Measurements from ENCODE around the gene PTPRM. TPM values are rescaled to one million over a fixed set of nuclear protein-coding genes. Genes with fewer than 3 reads are reported as not detected.

The PTPRM gene
- total RNA-seq, 1 experiment from 2014 or later: 11.1 TPM

- no peak for TF ChIP-seq HMGXB4 (CRISPR knock-in tag; IDR thresholded peaks at IDR 0.05)
Observed at GRCh38 chr18:7743256-7743655, 176.1 kb downstream of the PTPRM start (continued).

GRCh38 chr18:7746106-7746505, 179.0 kb downstream of the PTPRM start:
- no peak for DNase-seq (ENCODE audit: low spot score)
- peaks cover 21% of the 10 kb centered on the region for H3K9me3 Mint-ChIP-seq
- TF ChIP-seq ZNF317 (CRISPR knock-in tag; IDR thresholded peaks at IDR 0.05; ENCODE audit: borderline replicate concordance, low read depth) (peak; percentile 93), USF1 (CRISPR knock-in tag; IDR thresholded peaks at IDR 0.05) (no peak)
- H3K27me3 Mint-ChIP-seq (ENCODE audit: low read depth): no peaks in the 10 kb centered on the region
- no peak for ATAC-seq
- ChIA-PET POLR2A (no interaction called here), CTCF (no interaction called here)
- peaks cover 23% of the 10 kb centered on the region for H3K36me3 Mint-ChIP-seq
- H3K4me1 Mint-ChIP-seq: peaks cover 49% of the 10 kb centered on the region
- H3K27ac Mint-ChIP-seq: no peak overlapping the region
- H3K4me3 Mint-ChIP-seq: no peak overlapping the region

- TF ChIP-seq MYBL2 (CRISPR knock-in tag; IDR thresholded peaks at IDR 0.05) (no peak), ZNF281 (CRISPR knock-in tag; IDR thresholded peaks at IDR 0.05) (no peak), RORB (CRISPR knock-in tag; IDR thresholded peaks at IDR 0.05) (no peak), HMGXB4 (CRISPR knock-in tag; IDR thresholded peaks at IDR 0.05) (no peak)
- Mint-ChIP-seq H3K36me3 (peaks cover 23% of the 10 kb centered on the region), H3K9me3 (peaks cover 21% of the 10 kb centered on the region), H3K4me3 (no peak overlapping the region), H3K4me1 (peaks cover 32% of the 10 kb centered on the region), H3K27me3 (ENCODE audit: low read depth) (no peaks in the 10 kb centered on the region), H3K27ac (no peak overlapping the region)
- ATAC-seq (no peak), DNase-seq (ENCODE audit: low spot score) (no peak)
- POLR2A ChIA-PET: no interaction called here
- CTCF ChIA-PET: no interaction called here
Observed at GRCh38 chr18:7748251-7749007, 181.3 kb downstream of the PTPRM start.

GRCh38 chr18:7749008-7749405, 181.9 kb downstream of the PTPRM start:
- Mint-ChIP-seq H3K4me3 (no peak overlapping the region), H3K27me3 (ENCODE audit: low read depth) (no peaks in the 10 kb centered on the region), H3K27ac (no peak overlapping the region), H3K9me3 (peaks cover 21% of the 10 kb centered on the region), H3K4me1 (peaks cover 32% of the 10 kb centered on the region), H3K36me3 (peaks cover 23% of the 10 kb centered on the region)
- ATAC-seq (no peak), DNase-seq (ENCODE audit: low spot score) (no peak)
- CTCF ChIA-PET: no interaction called here
- TF ChIP-seq USF1 (CRISPR knock-in tag; IDR thresholded peaks at IDR 0.05): no peak
- TF ChIP-seq SMAD4 (CRISPR knock-in tag; IDR thresholded peaks at IDR 0.05): no peak
- TF ChIP-seq NR2C2 (CRISPR knock-in tag; IDR thresholded peaks at IDR 0.05): no peak
- TF ChIP-seq SOX15 (CRISPR knock-in tag; IDR thresholded peaks at IDR 0.05): no peak
- TF ChIP-seq ETV6 (CRISPR knock-in tag; IDR thresholded peaks at IDR 0.05): no peak
- TF ChIP-seq GRHL2 (CRISPR knock-in tag; IDR thresholded peaks at IDR 0.05; ENCODE audit: insufficient replicate concordance, severe bottlenecking): no peak
- TF ChIP-seq ZNF396 (CRISPR knock-in tag; IDR thresholded peaks at IDR 0.05; ENCODE audit: borderline replicate concordance): no peak
- TF ChIP-seq JAZF1 (CRISPR knock-in tag; IDR thresholded peaks at IDR 0.05): no peak
- no peak for TF ChIP-seq MAX (CRISPR knock-in tag; IDR thresholded peaks at IDR 0.05)
- no peak for TF ChIP-seq PRRX2 (CRISPR knock-in tag; IDR thresholded peaks at IDR 0.05)
- TF ChIP-seq ZMAT4 (CRISPR knock-in tag; IDR thresholded peaks at IDR 0.05): no peak
- TF ChIP-seq MXD4 (CRISPR knock-in tag; IDR thresholded peaks at IDR 0.05; ENCODE audit: borderline replicate concordance): no peak
- POLR2A ChIA-PET: no interaction called here
